B cell (primary cell): ENCODE results near the gene PIK3R1. TPM values are rescaled to one million over a fixed set of nuclear protein-coding genes. Genes with fewer than 3 reads are reported as not detected.

ENCODE experiments used
- ATAC-seq: fragments of 200-7000 bp; cut with Tn5 transposase; one replicate; pipeline ENCODE4 v1.10.0; 2021; ENCODE audit warnings: low read depth, mild to moderate bottlenecking, moderate number of reproducible peaks, moderate library complexity
- CTCF ChIA-PET: fragments of 350-600 bp; sonication (Branson Sonifier 250); formaldehyde crosslinking; loops from one replicate; lab custom pipeline; 2021; ENCODE audit warnings: antibody characterized with exemption, inconsistent platforms; lab: Charles Lee
- POLR2A ChIA-PET: fragments of 350-600 bp; sonication (Branson Sonifier 250); formaldehyde crosslinking; loops from one replicate; lab custom pipeline; 2021; ENCODE audit warnings: antibody characterized with exemption; lab: Charles Lee
- DNase-seq: peaks from one replicate; pipeline ENCODE4 v3.0.0; 2013
- H2AFZ ChIP-seq: 2 replicates; pipeline ENCODE4 v1.6.1; 2012; ENCODE audit warnings: mild to moderate bottlenecking, low read depth, low read length; ENCODE audit not compliant: insufficient read depth, poor library complexity, severe bottlenecking
- H3K27ac ChIP-seq, 2 donors: 1 replicate in 1 of 2; 2 replicates in 1 of 2; pipeline ENCODE4 v1.5.1; 2012 to 2013; ENCODE audit warnings: low read length in 2 of 2, mild to moderate bottlenecking in 2 of 2, moderate library complexity in 1 of 2
- H3K27me3 ChIP-seq, 4 experiments: fragments of 200-600 bp in 1 of 4; sonication (generic) in 1 of 4; replicated peaks in 1 of 4; 1 replicate in 2 of 4; 2 replicates in 2 of 4; pipeline versions ENCODE4 v1.6.1 to v1.7.0; 2013 to 2016; ENCODE audit warnings: low read length in 3 of 4, mild to moderate bottlenecking in 2 of 4, mixed read lengths in 1 of 4, moderate library complexity in 1 of 4; ENCODE audit not compliant: insufficient read depth in 4 of 4, control insufficient read depth in 3 of 4; ENCODE audit errors: control extremely low read depth in 1 of 4
- H3K36me3 ChIP-seq, 2 experiments: replicated peaks in 1 of 2; 1 replicate in 1 of 2; 2 replicates in 1 of 2; pipeline versions ENCODE4 v1.6.1 to v1.7.1; 2013; ENCODE audit warnings: low read length in 1 of 2; ENCODE audit not compliant: insufficient read depth in 2 of 2, control insufficient read depth in 1 of 2; ENCODE audit errors: control extremely low read depth in 1 of 2, extremely low read depth in 1 of 2
- H3K4me1 ChIP-seq, 2 donors: fragments of 200-600 bp in 1 of 2; sonication (generic) in 1 of 2; 1 replicate in 1 of 2; 2 replicates in 1 of 2; pipeline versions ENCODE4 v1.5.1 to v1.6.1; 2013 to 2017; ENCODE audit warnings: low read length in 2 of 2; ENCODE audit not compliant: control insufficient read depth in 2 of 2, insufficient read depth in 2 of 2
- H3K4me2 ChIP-seq: replicated peaks from 2 replicates; pipeline ENCODE3; 2012; ENCODE audit warnings: mild to moderate bottlenecking, low read depth, low read length; ENCODE audit not compliant: poor library complexity, severe bottlenecking
- H3K4me3 ChIP-seq, 5 experiments: fragments of 200-600 bp in 1 of 5; sonication (generic) in 1 of 5; 1 replicate in 3 of 5; 2 replicates in 2 of 5; pipeline versions ENCODE4 v1.5.1 to v1.7.0; 2011 to 2016; ENCODE audit warnings: low read length in 4 of 5, mild to moderate bottlenecking in 4 of 5, low read depth in 2 of 5, control low read depth in 1 of 5, moderate library complexity in 1 of 5; ENCODE audit not compliant: insufficient read depth in 1 of 5; ENCODE audit errors: control extremely low read depth in 1 of 5, extremely low read depth in 1 of 5
- H3K79me2 ChIP-seq: fragments of 200-600 bp; sonication (generic); one replicate; pipeline ENCODE4 v1.6.0; 2016; ENCODE audit warnings: low read length; ENCODE audit not compliant: control insufficient read depth, insufficient read depth
- H3K9ac ChIP-seq: fragments of 200-600 bp; sonication (generic); 2 replicates; pipeline ENCODE4 v1.6.1; 2017; ENCODE audit warnings: mild to moderate bottlenecking, low read length, moderate library complexity
- H3K9me3 ChIP-seq, 3 donors: one replicate each; pipeline versions ENCODE4 v1.6.1 to v1.7.1; 2013; ENCODE audit warnings: low read length in 2 of 3; ENCODE audit not compliant: control insufficient read depth in 2 of 3, insufficient read depth in 1 of 3; ENCODE audit errors: control extremely low read depth in 1 of 3
- H4K20me1 ChIP-seq: 2 replicates; pipeline ENCODE4 v1.6.0; 2012; ENCODE audit warnings: mild to moderate bottlenecking, low read length; ENCODE audit not compliant: insufficient read depth, control insufficient read depth, poor library complexity, severe bottlenecking
- H3K27ac Mint-ChIP-seq: one replicate; pipeline ENCODE4 v1.8.0; 2021; ENCODE audit warnings: mixed read lengths
- H3K27me3 Mint-ChIP-seq: one replicate; pipeline ENCODE4 v1.8.0; 2021; ENCODE audit warnings: mixed read lengths
- H3K4me1 Mint-ChIP-seq: one replicate; pipeline ENCODE4 v1.8.0; 2021; ENCODE audit warnings: mixed read lengths
- H3K4me3 Mint-ChIP-seq: one replicate; pipeline ENCODE4 v1.8.0; 2021; ENCODE audit warnings: mixed read lengths
- H3K9me3 Mint-ChIP-seq: one replicate; pipeline ENCODE4 v1.8.0; 2022; ENCODE audit warnings: mixed read lengths; ENCODE audit not compliant: insufficient read depth
- CTCF ChIP-seq: fragments of 200-600 bp; IDR thresholded peaks from one replicate; pipeline ENCODE4 v1.8.0; 2022; ENCODE audit warnings: antibody characterized with exemption, mild to moderate bottlenecking
- EZH2 ChIP-seq: IDR thresholded peaks from 2 replicates; pipeline ENCODE4 v1.6.1; 2012; ENCODE audit warnings: borderline replicate concordance, low read depth, mild to moderate bottlenecking, moderate library complexity, low read length; ENCODE audit not compliant: insufficient read depth, poor library complexity, severe bottlenecking
- WGBS: methylation state at CpG from one replicate; pipeline ENCODE4 v1.1.5; 2013; ENCODE audit warnings: missing lambda C conversion rate; ENCODE audit not compliant: insufficient coverage; 5-methylcytosine and 5-hydroxymethylcytosine counted together
- intact Hi-C: fragments of 100-400 bp; cut with micrococcal nuclease; formaldehyde crosslinking; loops from one replicate; pipeline ENCODE4 v1.10.0; 2022
- polyA plus RNA-seq: library from polyadenylated mRNA; depleted of rRNA; stranded (reverse); fragments of >200 nt; gene quantifications from 2 replicates; pipeline ENCODE4 v1.2.3, GENCODE V29; 2012
- total RNA-seq, 2 donors: library from RNA; stranded (reverse); fragments of 120-200 nt in 1 of 2; gene quantifications; 1 replicate in 1 of 2; 2 replicates in 1 of 2; pipeline versions ENCODE4 v1.2.3 to v1.2.4, GENCODE V29; 2013 to 2022

The PIK3R1 gene
- total and polyA plus RNA-seq, 2 donors (not counting 1 experiment from before 2014, with no cell fraction given), result 5.6 to 63.8 TPM

- H3K4me1 Mint-ChIP-seq, result no peaks in the 10 kb centered on the region
- H3K9ac ChIP-seq, result no peak overlapping the region
- H3K4me1 ChIP-seq, result no peaks in the 10 kb centered on the region
- no peaks in the 10 kb centered on the region for H4K20me1 ChIP-seq
- no peak overlapping the region for H3K4me3 Mint-ChIP-seq
- no peak overlapping the region for H2AFZ ChIP-seq
- H3K4me2 ChIP-seq, result no peak overlapping the region
- H3K27ac ChIP-seq, result no peak overlapping the region
- TF ChIP-seq EZH2 (no peak), CTCF (no peak)
- POLR2A ChIA-PET, result no interaction called here
- H3K9me3 Mint-ChIP-seq, result no peaks in the 10 kb centered on the region
- no peak overlapping the region for H3K4me3 ChIP-seq
- H3K36me3 ChIP-seq, result peaks cover 9 to 79% of the 10 kb centered on the region in 2 experiments
- no peak for ATAC-seq
- intact Hi-C loops, result no loop called here
- no peak overlapping the region for H3K27ac Mint-ChIP-seq
- CTCF ChIA-PET, result interaction anchor here (5.8 kb wide), 1 partner anchor 10 kb away, joined by 43 read pairs; no protein-coding TSS in a partner anchor
- no peaks in the 10 kb centered on the region for H3K9me3 ChIP-seq
- DNase-seq, result no peak
- no CpG with 5 or more reads among the region's 1 CpG for WGBS
- H3K79me2 ChIP-seq, result no peaks in the 10 kb centered on the region
- H3K27me3 Mint-ChIP-seq, result no peaks in the 10 kb centered on the region
- H3K27me3 ChIP-seq, result no peaks in the 10 kb centered on the region
Measured at GRCh38 chr5:68296895-68297294, 81.3 kb downstream of the PIK3R1 start.

DNA sequence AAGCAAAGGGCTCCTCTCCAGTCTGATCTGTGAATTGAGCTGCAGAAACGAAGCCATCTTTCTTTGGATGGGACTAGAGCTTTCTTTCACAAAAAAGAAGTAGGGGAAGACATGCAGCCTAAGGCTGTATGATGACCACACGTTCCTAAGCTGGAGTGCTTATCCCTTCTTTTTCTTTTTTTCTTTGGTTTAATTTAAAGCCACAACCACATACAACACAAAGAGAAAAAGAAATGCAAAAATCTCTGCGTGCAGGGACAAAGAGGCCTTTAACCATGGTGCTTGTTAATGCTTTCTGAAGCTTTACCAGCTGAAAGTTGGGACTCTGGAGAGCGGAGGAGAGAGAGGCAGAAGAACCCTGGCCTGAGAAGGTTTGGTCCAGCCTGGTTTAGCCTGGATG lies 82.1 kb downstream of the PIK3R1 start:
- ChIA-PET POLR2A (no interaction called here), CTCF (interaction anchor here (5.8 kb wide), 1 partner anchor 11 kb away, joined by 43 read pairs; no protein-coding TSS in a partner anchor)
- TF ChIP-seq CTCF (no peak), EZH2 (no peak)
- Mint-ChIP-seq H3K27ac (no peak overlapping the region), H3K4me1 (no peaks in the 10 kb centered on the region), H3K27me3 (no peaks in the 10 kb centered on the region), H3K9me3 (no peaks in the 10 kb centered on the region), H3K4me3 (no peak overlapping the region)
- WGBS, result 100% methylated on average over 2 of the region's 4 CpGs
- Histone ChIP-seq H3K27ac (no peak overlapping the region), H3K4me3 (no peak overlapping the region), H3K79me2 (no peaks in the 10 kb centered on the region), H3K9ac (no peak overlapping the region), H3K27me3 (no peaks in the 10 kb centered on the region), H3K4me2 (no peak overlapping the region), H3K36me3 (peaks cover 12 to 72% of the 10 kb centered on the region in 2 experiments), H4K20me1 (no peaks in the 10 kb centered on the region), H2AFZ (no peak overlapping the region), H3K4me1 (no peaks in the 10 kb centered on the region), H3K9me3 (no peaks in the 10 kb centered on the region)
- intact Hi-C loops, result no loop called here
- no peak for DNase-seq
- no peak for ATAC-seq
